Putamen (tissue), 1 donor: ENCODE data around the gene ABI3.
A peak's percentile ranks its signal among the peaks of the same experiment; 100 is the strongest.
"Not testable (repeated sequence)": the region's sequence is repeated elsewhere in the genome, so short reads cannot be mapped to it uniquely, and the experiment has no call there.

Experiments used
- DNase-seq: peaks from one replicate; pipeline ENCODE4 v3.0.0-alpha.2; 2016; ENCODE audit warnings: low spot score

ABI3 gene

GRCh38 chr17:49210158-49211029 is at the start of gene ABI3, which contains the start of gene GNGT2:
Gene ABI3 (plus strand): TSS chr17:49210707. CDS start chr17:49210725, 18 bp downstream.
Gene GNGT2 (minus strand): TSS chr17:49210574. CDS start chr17:49207422, 3,152 bp downstream.
- DNase-seq = peak; percentile 34

DNA sequence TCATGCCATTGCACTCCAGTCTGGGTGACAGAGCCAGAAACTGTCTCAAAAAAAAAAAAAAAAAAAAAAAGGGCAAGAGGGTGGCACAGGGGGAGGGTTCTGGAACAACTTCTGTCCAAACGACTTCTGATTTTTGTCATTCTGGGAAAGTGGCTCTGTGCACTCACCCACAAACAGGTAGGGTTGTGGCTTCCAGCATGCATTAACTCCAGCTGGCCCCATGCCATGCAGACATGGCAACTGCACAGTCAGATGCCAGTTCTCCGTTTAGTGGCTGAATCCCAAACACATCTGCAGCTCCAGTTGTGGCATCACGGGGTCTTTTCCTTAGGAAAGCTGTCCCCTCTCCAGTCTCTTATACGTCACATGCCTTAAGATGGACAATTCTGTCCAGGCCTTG is 47.6 kb upstream of the ABI3 start:
- no peak for DNase-seq

DNA sequence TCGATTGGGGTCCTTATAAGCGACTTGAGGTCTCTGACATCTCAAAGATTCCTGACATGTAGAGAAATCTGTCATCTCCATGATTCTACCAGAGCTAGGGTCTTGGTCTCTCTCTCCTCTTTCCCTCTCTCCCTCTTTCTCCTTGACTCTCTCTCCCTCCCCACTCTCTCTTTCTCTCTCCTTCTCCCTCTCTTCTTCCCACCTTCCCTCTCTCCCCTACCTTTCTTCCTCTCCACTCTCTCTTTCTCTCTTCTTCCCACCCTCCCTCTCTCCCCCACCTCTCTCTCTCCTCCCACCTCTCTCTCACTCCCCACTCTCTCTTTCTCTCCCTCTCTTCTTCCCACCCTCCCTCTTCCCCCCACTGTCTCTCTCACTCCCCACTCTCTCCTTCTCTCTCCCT is 45.4 kb upstream of the ABI3 start:
- DNase-seq = no peak

DNA sequence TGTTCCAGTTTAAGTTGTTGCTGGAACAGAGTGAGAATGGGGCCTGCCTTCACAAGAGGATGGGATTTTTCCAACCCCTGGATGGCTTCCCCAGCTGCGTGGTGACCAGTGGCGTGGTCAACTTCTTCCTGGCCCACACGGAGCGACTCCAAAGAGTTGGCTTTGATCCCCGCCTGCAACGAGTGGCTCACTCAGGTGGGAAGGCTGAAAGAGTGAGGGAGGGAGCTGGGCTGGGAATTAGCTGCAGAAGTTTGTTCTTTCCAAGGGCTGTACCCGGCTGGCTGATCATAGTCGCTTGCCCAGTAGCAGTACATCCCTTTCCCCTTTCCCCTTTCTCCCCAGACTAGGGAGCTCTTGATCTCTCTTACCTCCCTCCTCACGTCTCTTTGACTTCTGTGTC is 41.8 kb upstream of the ABI3 start:
- DNase-seq = no peak

- no peak for DNase-seq
Observed at GRCh38 chr17:49170216-49170615, 40.3 kb upstream of the ABI3 start.

- not testable (repeated sequence) for DNase-seq
Observed at GRCh38 chr17:49170711-49171110, 39.8 kb upstream of the ABI3 start.

GRCh38 chr17:49175978-49176377 is 34.5 kb upstream of the ABI3 start:
- not testable (repeated sequence) for DNase-seq

DNA sequence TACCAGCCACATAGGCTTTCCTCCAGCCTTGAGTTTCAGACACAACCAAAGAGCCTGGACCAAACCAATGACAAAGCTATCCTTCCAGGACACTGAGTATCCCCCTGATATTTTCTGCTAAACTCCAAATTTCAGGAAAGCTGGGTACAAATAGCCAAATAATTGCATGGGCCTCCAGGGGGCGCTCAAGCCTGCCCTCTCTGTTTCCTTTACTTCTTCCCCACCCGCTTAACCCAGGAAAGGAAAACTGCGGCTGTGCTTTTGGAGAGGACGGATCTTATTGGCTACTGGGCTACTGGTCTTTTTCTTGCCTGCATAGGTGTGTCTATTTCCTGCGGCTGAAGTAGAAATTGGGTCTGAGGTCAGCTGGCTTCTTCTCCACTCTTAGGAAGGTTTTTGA is 30.2 kb upstream of the ABI3 start:
- DNase-seq = peak; percentile 25

DNA sequence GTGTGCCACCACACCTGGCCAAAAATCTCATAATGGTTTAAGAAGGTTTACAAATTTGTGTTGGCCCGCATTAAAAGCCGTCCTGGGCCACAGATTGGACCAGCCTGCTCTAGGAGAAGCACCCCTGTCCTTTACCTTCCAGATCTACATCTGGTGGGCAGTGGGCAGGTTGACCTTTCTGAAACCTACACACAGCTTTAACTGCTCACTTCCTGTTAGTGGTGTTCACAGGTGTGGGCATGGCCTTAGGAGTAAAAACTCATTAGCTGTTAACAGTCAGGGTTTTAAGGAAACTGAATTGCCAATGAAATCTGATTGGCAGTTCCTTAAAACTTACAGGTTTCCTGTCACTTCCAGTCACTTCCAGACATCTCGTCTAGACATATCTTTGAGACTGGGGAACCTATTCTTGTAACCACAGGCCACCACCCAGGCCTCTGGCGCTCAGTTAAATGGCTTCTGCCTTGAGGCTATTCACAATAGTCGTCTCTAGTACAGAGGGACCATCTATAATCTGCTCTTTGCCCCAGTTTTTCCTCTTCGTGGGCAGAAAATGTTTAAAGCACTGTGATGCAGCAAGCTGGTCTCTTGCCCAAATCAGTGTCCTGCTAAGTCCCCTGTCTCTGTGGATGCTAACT is 29.4 kb upstream of the ABI3 start:
- no peak for DNase-seq

DNA sequence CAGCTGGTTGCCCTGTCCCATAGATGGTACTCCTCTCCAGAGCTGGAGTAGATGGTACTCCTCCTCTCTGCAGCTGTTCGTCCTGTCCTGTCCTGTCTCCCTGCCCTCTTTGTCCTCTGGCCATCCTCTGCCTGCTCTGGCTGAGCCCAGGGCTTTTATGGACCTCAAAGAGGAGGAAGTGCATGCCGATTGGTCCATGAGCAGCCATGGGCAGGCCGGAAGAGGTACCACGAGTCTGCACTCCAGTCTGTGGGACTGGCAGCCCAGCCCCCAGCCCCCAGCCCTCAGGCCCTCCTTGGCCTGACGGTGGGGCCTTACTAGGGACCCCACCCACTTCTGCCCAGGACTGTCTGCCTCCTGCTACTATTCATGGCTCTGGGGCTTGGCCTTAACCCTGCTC is 27.2 kb upstream of the ABI3 start:
- DNase-seq = no peak

DNA sequence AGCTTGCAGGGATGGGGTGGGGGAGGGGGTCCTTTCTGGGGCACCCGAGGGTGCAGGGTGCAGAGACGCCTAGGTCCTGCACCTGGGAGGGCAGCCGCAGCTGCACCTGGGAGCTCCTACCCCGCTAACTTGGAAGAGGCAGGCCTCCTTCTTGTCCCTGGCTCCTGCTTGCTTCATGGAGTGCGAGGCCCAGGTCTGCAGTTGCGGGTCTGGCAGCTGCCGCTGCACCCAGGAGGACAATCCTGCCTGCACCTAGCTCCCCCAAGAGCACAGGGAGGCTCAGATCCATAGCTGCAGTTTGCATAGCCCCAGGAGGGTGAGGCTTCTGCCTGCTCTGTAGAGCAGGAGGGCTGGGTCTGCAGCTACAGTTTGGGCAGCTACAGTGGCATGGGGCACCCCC is 26.7 kb upstream of the ABI3 start:
- DNase-seq = no peak

GRCh38 chr17:49184522-49184921 is 26.0 kb upstream of the ABI3 start:
- DNase-seq = not testable (repeated sequence)

GRCh38 chr17:49185381-49185780 is 25.1 kb upstream of the ABI3 start:
- not testable (repeated sequence) for DNase-seq

- no peak for DNase-seq
Observed at GRCh38 chr17:49187301-49187700, 23.2 kb upstream of the ABI3 start.

- DNase-seq = no peak
Observed at GRCh38 chr17:49190932-49191331, 19.6 kb upstream of the ABI3 start.

- DNase-seq = no peak
Observed at GRCh38 chr17:49191409-49191916, 19.0 kb upstream of the ABI3 start.

DNA sequence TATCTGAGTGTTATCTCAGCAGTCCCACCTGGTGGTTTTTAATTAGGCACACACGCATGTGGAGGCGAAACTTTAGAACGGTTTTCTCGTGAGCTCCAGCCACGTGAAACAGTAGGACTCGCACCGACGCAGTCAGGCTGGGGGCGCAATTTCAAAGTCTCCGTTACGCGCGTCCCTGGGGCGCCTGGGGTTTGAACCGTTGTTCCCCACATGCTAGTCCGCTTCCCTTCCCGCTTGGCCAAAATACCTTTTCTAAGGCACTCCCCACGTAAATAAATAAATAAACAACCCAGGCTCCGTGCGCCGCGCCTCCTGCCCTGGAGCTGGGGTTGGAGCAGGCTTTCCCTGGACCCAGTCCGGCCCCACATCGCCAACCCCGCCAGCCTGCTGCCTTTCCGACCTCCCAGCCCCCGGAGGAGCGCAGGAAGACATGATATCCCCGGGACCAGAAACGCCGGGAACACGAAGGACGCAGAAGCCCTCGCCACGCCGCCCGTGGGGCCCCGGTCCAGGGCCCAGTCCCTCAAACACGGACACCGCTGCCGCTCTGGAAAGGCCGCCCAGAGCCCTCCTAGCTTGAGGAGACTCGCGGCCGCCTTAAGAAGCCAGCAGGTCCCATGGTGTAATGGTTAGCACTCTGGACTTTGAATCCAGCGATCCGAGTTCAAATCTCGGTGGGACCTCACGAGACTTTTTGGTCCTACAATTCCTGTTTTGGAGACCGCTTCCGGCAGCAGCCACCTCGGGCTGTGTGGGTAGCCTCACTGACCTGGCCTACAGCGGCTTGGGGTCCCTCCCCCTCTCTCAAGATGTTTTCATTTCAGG is 18.4 kb upstream of the ABI3 start:
- peak; percentile 92 for DNase-seq

GRCh38 chr17:49193513-49194296 is 16.8 kb upstream of the ABI3 start:
- DNase-seq = peak; percentile 88

GRCh38 chr17:49194297-49194607 is 16.3 kb upstream of the ABI3 start:
- DNase-seq = no peak

DNA sequence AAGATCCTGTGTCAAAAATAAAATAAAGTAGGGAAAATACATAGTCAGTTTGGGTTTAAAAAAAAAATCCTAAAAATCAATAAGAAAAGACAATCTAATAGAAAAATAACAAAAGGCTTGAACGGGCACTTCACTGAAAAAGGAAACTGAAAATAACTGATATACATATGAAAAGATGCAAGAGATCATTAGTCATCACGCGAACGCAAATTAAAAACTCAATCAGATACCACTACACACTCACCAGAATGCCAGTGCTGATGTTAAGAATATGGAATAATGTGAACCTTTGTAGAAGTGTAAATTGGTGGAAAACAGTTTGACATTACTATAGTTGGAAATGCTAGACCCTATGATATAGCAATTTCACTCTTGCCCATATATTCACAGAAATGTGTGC is 14.8 kb upstream of the ABI3 start:
- DNase-seq = no peak

- DNase-seq = no peak
Observed at GRCh38 chr17:49196520-49196919, 14.0 kb upstream of the ABI3 start.
